Panc1 (cell line): Measurements from ENCODE around the gene RBM10. TPM values are rescaled to one million over a fixed set of nuclear protein-coding genes. Genes with fewer than 3 reads are reported as not detected.

Experiments
- ATAC-seq: fragments of 200-7000 bp; cut with Tn5 transposase; 2 replicates; pipeline ENCODE4 v1.9.1; 2020; ENCODE audit warnings: mild to moderate bottlenecking, moderate library complexity
- BruUV-seq: library from RNA; stranded (reverse); fragments of 400-500 nt; replicated peaks from 2 replicates; lab custom pipeline; 2021; lab: Mats Ljungman, UMichigan
- CTCF ChIA-PET: fragments of 300-600 bp; sonication (Branson Sonifier 250); formaldehyde crosslinking; loops from one replicate; lab custom pipeline; 2022; ENCODE audit warnings: antibody characterized with exemption; lab: Charles Lee
- POLR2A ChIA-PET: fragments of 300-600 bp; sonication (Branson Sonifier 250); formaldehyde crosslinking; loops from one replicate; lab custom pipeline; 2022; ENCODE audit warnings: antibody characterized with exemption; lab: Charles Lee
- DNase-seq: peaks from one replicate; pipeline ENCODE4 v3.0.0-alpha.2; 2010; ENCODE audit warnings: low read depth, low spot score
- H3K27ac ChIP-seq: 2 replicates; pipeline ENCODE4 v1.5.1; 2011; ENCODE audit warnings: mild to moderate bottlenecking, low read length, inconsistent platforms
- H3K27me3 ChIP-seq: fragments of 200-500 bp; sonication (Bioruptor generic); 2 replicates; pipeline ENCODE4 v1.6.0; 2014; ENCODE audit warnings: low read length, inconsistent platforms; ENCODE audit not compliant: control insufficient read depth, insufficient read depth
- H3K36me3 ChIP-seq: fragments of 200-500 bp; sonication (Bioruptor generic); 2 replicates; pipeline ENCODE4 v1.5.1; 2014; ENCODE audit warnings: inconsistent platforms, mild to moderate bottlenecking, low read length, moderate library complexity; ENCODE audit not compliant: control insufficient read depth, insufficient read depth
- H3K4me1 ChIP-seq: 2 replicates; pipeline ENCODE4 v1.5.1; 2011; ENCODE audit warnings: inconsistent platforms, mild to moderate bottlenecking, low read length, moderate library complexity; ENCODE audit not compliant: control insufficient read depth, insufficient read depth
- H3K4me3 ChIP-seq, 2 experiments: 2 replicates each; pipeline ENCODE4 v1.5.1; 2011 to 2012; ENCODE audit warnings: low read depth in 2 of 2, low read length in 2 of 2, mild to moderate bottlenecking in 2 of 2, inconsistent platforms in 1 of 2, moderate library complexity in 1 of 2
- H3K9me3 ChIP-seq: fragments of 200-500 bp; sonication (Bioruptor generic); 2 replicates; pipeline ENCODE4 v1.5.1; 2014; ENCODE audit warnings: low read depth, mild to moderate bottlenecking, inconsistent platforms, low read length, moderate library complexity; ENCODE audit not compliant: control insufficient read depth, insufficient read depth
- POLR2AphosphoS5 ChIP-seq: IDR thresholded peaks from 2 replicates; pipeline ENCODE4 v1.6.1; 2012; ENCODE audit warnings: mild to moderate bottlenecking, low read depth, low read length, moderate library complexity
- REST ChIP-seq, 2 experiments: IDR thresholded peaks; 2 replicates each; pipeline ENCODE4 v1.6.1; 2011 to 2012; ENCODE audit warnings: low read depth in 2 of 2, control low read depth in 1 of 2, low read length in 1 of 2, mild to moderate bottlenecking in 1 of 2, moderate library complexity in 1 of 2; ENCODE audit not compliant: insufficient read depth in 1 of 2
- SIN3A ChIP-seq: IDR thresholded peaks from 2 replicates; pipeline ENCODE4 v1.6.1; 2012; ENCODE audit warnings: low read depth, mild to moderate bottlenecking, low read length, moderate library complexity, borderline replicate concordance; ENCODE audit not compliant: insufficient read depth
- TCF7L2 ChIP-seq: IDR thresholded peaks from 2 replicates; pipeline ENCODE4 v1.6.1; 2011; ENCODE audit warnings: mild to moderate bottlenecking, low read depth, low read length, inconsistent platforms
- in situ Hi-C: cut with HindIII; loops from 2 replicates; pipeline ENCODE4 v1.10.0; 2016; ENCODE audit warnings: low sequenced_read_pairs, low pct_unique_long_range_greater_than_20kb
- intact Hi-C: fragments of 100-400 bp; cut with micrococcal nuclease; formaldehyde crosslinking; loops from one replicate; pipeline ENCODE4 v1.10.0; 2022; ENCODE audit not compliant: unreplicated experiment
- total RNA-seq: library from RNA; stranded (reverse); gene quantifications from one replicate; pipeline ENCODE4 v1.2.1, GENCODE V29; 2021; ENCODE audit not compliant: unreplicated experiment
- TF ChIP-seq, protein P1 (sequence below): fragments of 450-650 bp; IDR thresholded peaks from 2 replicates; pipeline ENCODE4 v1.5.1; 2017; ENCODE audit warnings: mild to moderate bottlenecking

Gene RBM10
- total RNA-seq, 1 experiment from 2014 or later: 47.1 TPM

GRCh38 chrX:47177079-47177478 lies 32.1 kb downstream of the RBM10 start:
- in situ Hi-C loops: no loop called here
- ChIA-PET CTCF (no interaction called here), POLR2A (no interaction called here)
- Histone ChIP-seq H3K4me1 (no peaks in the 10 kb centered on the region), H3K36me3 (peaks cover 5% of the 10 kb centered on the region), H3K27ac (no peak overlapping the region), H3K4me3 (no peak overlapping the region), H3K9me3 (no peaks in the 10 kb centered on the region), H3K27me3 (no peaks in the 10 kb centered on the region)
- ATAC-seq (no peak), DNase-seq (no peak)
- intact Hi-C loops: no loop called here
- TF ChIP-seq SIN3A (no peak), POLR2AphosphoS5 (no peak), TCF7L2 (no peak), REST (IDR thresholded peaks at IDR 0.05; ENCODE audit: insufficient read depth in 1 of 2, low read depth in 2 of 2, low read length in 1 of 2) (no peak)
- TF ChIP-seq, protein P1, sequence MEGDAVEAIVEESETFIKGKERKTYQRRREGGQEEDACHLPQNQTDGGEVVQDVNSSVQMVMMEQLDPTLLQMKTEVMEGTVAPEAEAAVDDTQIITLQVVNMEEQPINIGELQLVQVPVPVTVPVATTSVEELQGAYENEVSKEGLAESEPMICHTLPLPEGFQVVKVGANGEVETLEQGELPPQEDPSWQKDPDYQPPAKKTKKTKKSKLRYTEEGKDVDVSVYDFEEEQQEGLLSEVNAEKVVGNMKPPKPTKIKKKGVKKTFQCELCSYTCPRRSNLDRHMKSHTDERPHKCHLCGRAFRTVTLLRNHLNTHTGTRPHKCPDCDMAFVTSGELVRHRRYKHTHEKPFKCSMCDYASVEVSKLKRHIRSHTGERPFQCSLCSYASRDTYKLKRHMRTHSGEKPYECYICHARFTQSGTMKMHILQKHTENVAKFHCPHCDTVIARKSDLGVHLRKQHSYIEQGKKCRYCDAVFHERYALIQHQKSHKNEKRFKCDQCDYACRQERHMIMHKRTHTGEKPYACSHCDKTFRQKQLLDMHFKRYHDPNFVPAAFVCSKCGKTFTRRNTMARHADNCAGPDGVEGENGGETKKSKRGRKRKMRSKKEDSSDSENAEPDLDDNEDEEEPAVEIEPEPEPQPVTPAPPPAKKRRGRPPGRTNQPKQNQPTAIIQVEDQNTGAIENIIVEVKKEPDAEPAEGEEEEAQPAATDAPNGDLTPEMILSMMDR: no peak
- BruUV-seq: TSS peak; percentile 73

GRCh38 chrX:47178337-47178736 lies 33.3 kb downstream of the RBM10 start:
- H3K27me3 ChIP-seq: no peaks in the 10 kb centered on the region
- no peaks in the 10 kb centered on the region for H3K9me3 ChIP-seq
- no peak overlapping the region for H3K27ac ChIP-seq
- ChIA-PET POLR2A (no interaction called here), CTCF (no interaction called here)
- H3K4me3 ChIP-seq: no peak overlapping the region
- DNase-seq (no peak), ATAC-seq (no peak)
- intact Hi-C loops (no loop called here), in situ Hi-C loops (no loop called here)
- H3K36me3 ChIP-seq: peaks cover 5% of the 10 kb centered on the region
- H3K4me1 ChIP-seq: no peaks in the 10 kb centered on the region
- no TSS peak for BruUV-seq
- TF ChIP-seq REST (IDR thresholded peaks at IDR 0.05; ENCODE audit: insufficient read depth in 1 of 2, low read depth in 2 of 2, low read length in 1 of 2): no peak
- TF ChIP-seq, protein P1: no peak
- no peak for TF ChIP-seq TCF7L2
- no peak for TF ChIP-seq POLR2AphosphoS5
- no peak for TF ChIP-seq SIN3A
